AG09319 (cell line): ENCODE measurements around the gene UBE2D3.
A peak's percentile ranks its signal among the peaks of the same experiment; 100 is the strongest.

Experiments
- DNase-seq: peaks from one replicate; pipeline ENCODE4 v3.0.0-alpha.2; 2010; ENCODE audit warnings: low read depth; ENCODE audit errors: extremely low read depth
- CTCF ChIP-seq: IDR thresholded peaks from 2 replicates; pipeline ENCODE4 v1.5.1; 2011; ENCODE audit warnings: low read depth, mild to moderate bottlenecking, inconsistent platforms, low read length, moderate library complexity

Gene UBE2D3

GRCh38 chr4:102828497-102828808 is 1.1 kb upstream of the UBE2D3 start:
- TF ChIP-seq CTCF: no peak
- no peak for DNase-seq

- TF ChIP-seq CTCF: peak; percentile 15
- peak; percentile 100 for DNase-seq
Observed at GRCh38 chr4:102827674-102828496, 534 bp upstream of the UBE2D3 start.

- no peak for TF ChIP-seq CTCF
- DNase-seq: no peak
Observed at GRCh38 chr4:102826105-102826889, 1.1 kb downstream of the UBE2D3 start.

GRCh38 chr4:102825261-102826091 is 1.9 kb downstream of the UBE2D3 start:
- no peak for TF ChIP-seq CTCF
- peak; percentile 35 for DNase-seq

GRCh38 chr4:102824398-102824797 is 3.0 kb downstream of the UBE2D3 start:
- DNase-seq: no peak
- TF ChIP-seq CTCF: no peak

GRCh38 chr4:102823897-102824296 is 3.5 kb downstream of the UBE2D3 start:
- TF ChIP-seq CTCF: no peak
- no peak for DNase-seq

GRCh38 chr4:102823464-102823863 is 3.9 kb downstream of the UBE2D3 start:
- TF ChIP-seq CTCF: no peak
- DNase-seq: no peak
